Neuron (in vitro differentiated cells): ENCODE data around the gene SMYD3.

Source experiments
- H2AFZ ChIP-seq: one replicate; pipeline ENCODE4 v1.6.1; 2013; ENCODE audit warnings: low read depth, mild to moderate bottlenecking, inconsistent platforms, low read length, moderate library complexity
- H3K27me3 ChIP-seq: one replicate; pipeline ENCODE4 v1.6.1; 2013; ENCODE audit warnings: low read length; ENCODE audit not compliant: insufficient read depth
- H3K36me3 ChIP-seq: one replicate; pipeline ENCODE4 v1.6.1; 2013; ENCODE audit warnings: low read length; ENCODE audit not compliant: insufficient read depth
- H3K4me1 ChIP-seq: one replicate; pipeline ENCODE4 v1.6.1; 2013; ENCODE audit warnings: low read length; ENCODE audit not compliant: insufficient read depth
- H3K4me3 ChIP-seq: 2 replicates; pipeline ENCODE4 v1.5.1; 2013; ENCODE audit warnings: mild to moderate bottlenecking, low read length, moderate library complexity
- H3K9me3 ChIP-seq: one replicate; pipeline ENCODE4 v1.6.1; 2013; ENCODE audit warnings: low read length

Gene SMYD3

DNA sequence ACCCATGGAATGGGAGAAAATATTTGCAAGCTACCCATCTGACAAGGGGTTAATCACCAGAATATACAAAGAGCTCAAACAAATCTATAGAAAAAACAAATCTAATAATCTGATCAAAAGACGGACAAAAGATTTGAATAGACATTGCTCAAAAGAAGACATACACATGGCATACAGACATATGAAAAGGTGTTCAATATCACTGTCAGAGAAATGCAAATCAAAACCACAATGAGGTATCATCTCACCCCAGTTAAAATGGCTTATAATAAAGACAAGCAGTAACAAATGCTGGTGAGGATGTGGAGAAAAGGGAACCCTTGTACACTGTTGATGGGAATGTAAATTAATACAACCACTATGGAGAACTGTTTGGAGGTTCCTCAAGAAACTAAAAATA is 600.9 kb downstream of the SMYD3 start:
- Histone ChIP-seq H3K4me3 (no peak overlapping the region), H3K27me3 (no peaks in the 10 kb centered on the region), H3K9me3 (peaks cover 2% of the 10 kb centered on the region), H3K4me1 (no peaks in the 10 kb centered on the region), H3K36me3 (no peaks in the 10 kb centered on the region), H2AFZ (no peak overlapping the region)

DNA sequence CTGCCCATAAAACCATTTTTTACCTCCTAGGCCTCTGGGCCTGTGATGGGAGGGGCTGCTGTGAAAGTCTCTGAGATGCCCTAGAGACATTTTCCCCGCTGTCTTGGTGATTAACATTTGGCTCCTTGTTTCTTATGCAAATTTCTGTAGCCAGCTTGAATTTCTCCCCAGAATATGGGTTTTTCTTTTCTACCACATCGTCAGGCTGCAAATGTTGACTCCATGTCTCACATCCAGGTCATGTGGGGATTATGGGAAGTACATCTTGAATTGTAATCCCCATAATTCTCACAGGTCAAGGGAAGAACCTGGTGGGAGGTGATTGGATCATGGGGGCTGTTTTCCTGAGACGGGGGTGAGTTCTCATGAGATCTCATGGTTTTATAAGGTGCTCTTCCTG is 603.2 kb downstream of the SMYD3 start:
- Histone ChIP-seq H3K36me3 (no peaks in the 10 kb centered on the region), H3K27me3 (no peaks in the 10 kb centered on the region), H3K9me3 (peaks cover 2% of the 10 kb centered on the region), H3K4me1 (no peaks in the 10 kb centered on the region), H2AFZ (no peak overlapping the region), H3K4me3 (no peak overlapping the region)

DNA sequence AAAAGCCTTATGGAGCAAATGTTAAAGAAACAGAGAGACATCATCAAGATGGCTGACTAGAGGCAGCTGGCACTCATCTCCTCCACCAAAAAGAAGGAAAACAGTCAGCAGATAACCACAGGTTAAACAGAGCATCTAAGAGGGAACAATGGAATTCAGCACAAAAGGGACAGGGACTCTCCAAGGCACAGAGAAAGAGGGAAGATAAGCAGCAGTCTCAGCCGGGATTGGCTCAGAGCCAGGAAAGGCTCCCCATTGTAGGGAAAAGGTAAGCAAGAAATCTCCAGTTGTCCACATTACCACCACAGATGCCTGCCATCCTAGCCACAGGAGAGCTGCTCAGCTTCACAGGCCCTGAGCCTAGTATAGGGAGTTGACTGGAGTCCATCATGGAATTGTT is 605.5 kb downstream of the SMYD3 start:
- no peak overlapping the region for H3K4me3 ChIP-seq
- no peaks in the 10 kb centered on the region for H3K36me3 ChIP-seq
- H3K9me3 ChIP-seq = peaks cover 2% of the 10 kb centered on the region
- H3K27me3 ChIP-seq = no peaks in the 10 kb centered on the region
- no peak overlapping the region for H2AFZ ChIP-seq
- no peaks in the 10 kb centered on the region for H3K4me1 ChIP-seq

DNA sequence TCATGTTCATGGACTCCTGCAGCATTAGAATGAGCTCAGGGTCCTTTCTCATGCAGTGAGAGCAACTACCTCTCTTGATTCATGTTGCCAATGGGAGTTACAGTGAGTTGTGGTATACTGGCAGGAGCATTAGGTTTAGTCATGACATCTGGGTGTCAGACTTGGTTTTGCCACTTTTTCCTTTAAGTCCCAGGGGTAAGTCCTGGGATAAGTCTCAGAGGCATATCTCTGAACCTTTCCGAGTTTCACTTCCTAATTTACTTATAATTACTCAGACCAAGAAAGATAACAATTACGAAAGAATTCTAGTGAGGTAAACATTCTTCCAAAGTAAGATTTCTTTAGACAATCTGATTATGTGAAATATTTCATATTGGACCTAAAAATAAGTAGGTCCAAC is 606.0 kb downstream of the SMYD3 start:
- Histone ChIP-seq H3K27me3 (no peaks in the 10 kb centered on the region), H3K4me1 (no peaks in the 10 kb centered on the region), H3K36me3 (no peaks in the 10 kb centered on the region), H2AFZ (no peak overlapping the region), H3K9me3 (peaks cover 2% of the 10 kb centered on the region), H3K4me3 (no peak overlapping the region)

DNA sequence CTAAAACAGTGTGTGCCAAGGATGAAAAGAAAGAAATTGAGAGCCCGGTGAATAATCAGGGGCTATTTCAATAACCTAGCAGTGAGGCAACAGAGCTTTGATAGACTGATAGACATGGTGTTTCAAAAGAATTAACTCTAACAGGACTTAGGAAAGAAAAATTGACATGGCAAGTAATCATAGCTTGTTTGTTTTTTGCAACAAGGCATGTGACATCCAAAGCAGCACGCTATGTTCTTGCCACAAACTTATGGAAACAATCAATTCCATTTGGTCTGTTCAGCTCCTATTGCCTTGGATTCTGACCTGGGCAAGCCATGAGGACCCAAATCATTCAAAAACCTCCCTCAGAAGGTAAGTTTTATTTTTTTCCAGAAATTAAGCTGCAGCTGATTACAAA is 608.5 kb downstream of the SMYD3 start:
- Histone ChIP-seq H3K4me1 (no peaks in the 10 kb centered on the region), H3K27me3 (no peaks in the 10 kb centered on the region), H2AFZ (no peak overlapping the region), H3K36me3 (no peaks in the 10 kb centered on the region), H3K9me3 (no peaks in the 10 kb centered on the region), H3K4me3 (no peak overlapping the region)

DNA sequence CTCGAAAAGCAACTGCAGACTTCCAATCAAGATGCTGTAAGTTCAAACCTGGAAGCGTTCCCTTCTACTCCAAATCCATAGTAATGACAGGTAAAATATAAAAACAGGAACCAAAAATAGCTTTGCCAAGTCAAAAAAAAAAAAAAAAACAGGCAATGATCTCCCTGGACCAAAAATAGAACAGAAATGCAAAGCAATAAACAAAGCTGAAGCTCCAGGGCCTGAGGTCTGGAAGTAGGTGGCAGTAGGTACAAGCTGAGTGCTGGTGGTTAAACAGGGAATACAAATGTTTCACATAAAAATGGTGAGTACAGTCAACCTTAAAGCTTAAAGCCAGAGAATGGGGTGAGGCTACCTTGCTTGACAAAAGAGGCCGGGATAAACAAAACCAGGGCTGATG is 610.8 kb downstream of the SMYD3 start:
- Histone ChIP-seq H3K36me3 (no peaks in the 10 kb centered on the region), H3K27me3 (no peaks in the 10 kb centered on the region), H2AFZ (no peak overlapping the region), H3K4me1 (no peaks in the 10 kb centered on the region), H3K4me3 (no peak overlapping the region), H3K9me3 (no peaks in the 10 kb centered on the region)

DNA sequence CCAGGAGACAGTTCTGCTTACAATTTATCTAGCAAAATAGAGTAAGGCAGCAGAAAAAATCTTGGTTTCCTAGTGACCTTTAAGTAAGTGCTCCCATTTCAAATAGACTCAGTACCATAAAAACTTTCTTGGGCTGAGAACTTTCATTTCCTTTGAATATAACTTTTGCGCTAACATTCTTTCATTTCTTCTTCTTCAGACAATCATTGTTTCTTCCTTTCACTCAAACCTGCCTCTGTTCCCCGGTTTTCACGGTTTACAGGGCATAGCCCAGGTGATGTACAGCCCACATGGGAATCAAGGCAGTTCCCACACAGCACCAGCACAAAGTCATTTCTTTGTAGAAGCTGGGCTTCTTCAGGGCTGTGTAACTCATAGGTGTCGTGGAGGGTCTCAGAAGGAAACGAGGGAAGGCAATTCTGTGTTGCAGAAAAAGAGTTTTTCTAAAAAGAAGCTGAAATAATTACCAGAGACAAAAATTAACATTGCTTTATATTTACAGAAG is 611.6 kb downstream of the SMYD3 start:
- Histone ChIP-seq H3K36me3 (no peaks in the 10 kb centered on the region), H3K9me3 (no peaks in the 10 kb centered on the region), H3K4me1 (no peaks in the 10 kb centered on the region), H3K27me3 (no peaks in the 10 kb centered on the region), H2AFZ (no peak overlapping the region), H3K4me3 (no peak overlapping the region)

DNA sequence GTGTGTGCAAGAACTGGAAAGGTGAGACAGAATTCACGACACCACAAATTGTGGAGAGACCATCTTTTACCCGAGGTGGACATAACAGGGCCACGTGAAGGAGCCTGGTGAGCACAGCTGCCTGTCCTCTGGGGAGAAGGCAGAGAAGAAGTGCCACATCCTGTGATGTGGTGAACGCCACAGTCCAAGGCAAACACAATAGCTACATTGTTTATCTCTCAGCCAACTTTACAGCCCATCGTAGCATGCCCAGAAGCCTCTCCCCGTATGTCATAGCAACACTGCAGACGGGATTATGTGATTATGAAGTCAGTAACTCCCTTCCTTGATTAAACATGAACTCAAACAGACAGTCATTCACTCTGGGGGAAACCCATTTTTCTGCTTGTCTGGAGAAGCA is 612.2 kb downstream of the SMYD3 start:
- no peaks in the 10 kb centered on the region for H3K9me3 ChIP-seq
- no peak overlapping the region for H2AFZ ChIP-seq
- H3K36me3 ChIP-seq = no peaks in the 10 kb centered on the region
- H3K4me3 ChIP-seq = no peak overlapping the region
- no peaks in the 10 kb centered on the region for H3K27me3 ChIP-seq
- H3K4me1 ChIP-seq = no peaks in the 10 kb centered on the region

DNA sequence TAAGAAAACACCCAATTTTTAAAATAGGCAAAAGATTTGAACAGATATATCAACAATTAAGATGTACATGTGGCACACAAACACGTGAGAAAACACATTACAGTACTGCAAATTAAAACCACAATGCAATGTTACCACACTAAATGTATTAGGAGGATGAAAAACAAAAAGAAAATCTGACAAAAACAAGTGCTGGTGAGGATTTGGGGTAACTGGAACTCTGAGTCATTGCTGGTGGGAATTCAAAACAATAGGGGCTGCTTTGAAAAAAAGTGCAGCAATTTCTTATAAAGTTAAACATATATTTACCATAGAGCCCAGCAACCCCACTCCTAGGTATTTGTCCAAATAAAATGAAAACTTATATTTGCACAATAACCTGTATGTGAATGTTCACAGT is 614.1 kb downstream of the SMYD3 start:
- Histone ChIP-seq H2AFZ (no peak overlapping the region), H3K9me3 (no peaks in the 10 kb centered on the region), H3K36me3 (no peaks in the 10 kb centered on the region), H3K4me1 (no peaks in the 10 kb centered on the region), H3K27me3 (no peaks in the 10 kb centered on the region), H3K4me3 (no peak overlapping the region)

DNA sequence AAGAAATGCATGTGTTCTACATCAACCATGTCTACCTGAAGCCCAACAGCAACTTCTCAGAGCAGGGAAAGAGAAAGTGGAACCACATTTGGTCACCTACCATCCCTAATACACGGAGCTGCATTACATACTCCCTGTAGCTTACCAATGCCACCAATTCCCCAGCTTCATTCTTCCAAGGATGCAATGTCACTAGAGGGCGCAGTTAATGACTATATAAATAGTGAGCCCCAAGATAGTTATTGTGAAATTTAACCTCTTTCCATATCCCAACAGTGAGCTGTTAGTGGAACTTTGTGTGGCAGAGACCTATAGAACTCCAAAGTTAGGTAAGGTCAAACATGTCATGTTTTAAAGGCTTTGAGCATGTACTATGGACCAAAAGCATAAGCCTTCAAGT is 618.3 kb downstream of the SMYD3 start:
- no peaks in the 10 kb centered on the region for H3K27me3 ChIP-seq
- H3K36me3 ChIP-seq = no peaks in the 10 kb centered on the region
- H3K4me1 ChIP-seq = no peaks in the 10 kb centered on the region
- no peaks in the 10 kb centered on the region for H3K9me3 ChIP-seq
- no peak overlapping the region for H2AFZ ChIP-seq
- no peak overlapping the region for H3K4me3 ChIP-seq

DNA sequence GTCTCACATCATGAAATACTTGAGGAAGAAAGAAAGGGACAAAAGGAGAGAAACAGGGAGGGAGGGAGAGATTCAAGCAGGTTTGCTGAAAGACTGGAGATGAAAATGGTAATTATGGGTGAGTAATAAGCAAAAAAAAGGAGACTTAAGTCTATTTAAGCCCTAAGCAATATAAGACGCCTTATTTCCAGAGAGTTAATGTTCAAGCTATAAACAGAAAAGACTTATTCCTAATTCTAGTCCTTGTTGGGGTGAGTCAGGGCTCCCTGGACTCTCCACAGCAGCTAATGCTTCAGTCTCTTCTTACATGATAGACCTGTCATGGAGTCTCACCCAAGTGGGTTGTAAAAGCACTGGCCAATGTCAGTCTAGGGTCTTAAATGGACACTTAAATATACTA is 619.2 kb downstream of the SMYD3 start:
- Histone ChIP-seq H3K4me1 (no peaks in the 10 kb centered on the region), H3K36me3 (no peaks in the 10 kb centered on the region), H3K9me3 (no peaks in the 10 kb centered on the region), H3K27me3 (no peaks in the 10 kb centered on the region), H3K4me3 (no peak overlapping the region), H2AFZ (no peak overlapping the region)

DNA sequence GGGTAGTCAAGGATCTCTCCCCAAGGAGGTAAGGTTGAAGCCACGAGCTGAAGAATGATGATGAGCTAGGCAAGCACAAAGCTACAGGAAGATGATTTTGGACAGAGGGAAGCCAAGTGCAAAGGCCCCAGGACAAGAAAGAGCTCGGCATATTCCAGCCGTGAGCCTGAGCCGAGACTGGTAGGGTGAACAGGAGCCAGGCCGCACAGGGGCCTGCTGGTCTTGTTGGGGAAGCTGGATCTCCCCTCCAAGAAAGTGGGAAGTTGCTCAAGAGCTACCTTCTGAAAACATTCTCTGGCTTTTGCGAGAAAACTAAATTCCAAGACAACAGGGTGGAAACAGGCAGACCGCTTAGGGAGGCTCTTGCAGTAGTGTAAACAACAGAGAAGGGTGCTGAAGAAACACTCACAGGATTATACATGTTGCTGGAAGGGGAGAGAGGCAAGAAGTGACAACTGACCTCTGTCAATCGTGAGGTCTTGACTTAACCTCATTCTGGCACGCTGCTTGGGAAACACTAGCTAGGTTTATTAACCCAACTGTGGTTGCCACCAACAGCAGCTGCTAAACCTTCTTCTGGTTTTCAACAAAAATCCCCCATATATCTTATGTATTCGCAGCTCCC is 625.2 kb downstream of the SMYD3 start:
- no peak overlapping the region for H2AFZ ChIP-seq
- H3K4me1 ChIP-seq = no peaks in the 10 kb centered on the region
- no peaks in the 10 kb centered on the region for H3K27me3 ChIP-seq
- no peak overlapping the region for H3K4me3 ChIP-seq
- H3K9me3 ChIP-seq = no peaks in the 10 kb centered on the region
- H3K36me3 ChIP-seq = no peaks in the 10 kb centered on the region

DNA sequence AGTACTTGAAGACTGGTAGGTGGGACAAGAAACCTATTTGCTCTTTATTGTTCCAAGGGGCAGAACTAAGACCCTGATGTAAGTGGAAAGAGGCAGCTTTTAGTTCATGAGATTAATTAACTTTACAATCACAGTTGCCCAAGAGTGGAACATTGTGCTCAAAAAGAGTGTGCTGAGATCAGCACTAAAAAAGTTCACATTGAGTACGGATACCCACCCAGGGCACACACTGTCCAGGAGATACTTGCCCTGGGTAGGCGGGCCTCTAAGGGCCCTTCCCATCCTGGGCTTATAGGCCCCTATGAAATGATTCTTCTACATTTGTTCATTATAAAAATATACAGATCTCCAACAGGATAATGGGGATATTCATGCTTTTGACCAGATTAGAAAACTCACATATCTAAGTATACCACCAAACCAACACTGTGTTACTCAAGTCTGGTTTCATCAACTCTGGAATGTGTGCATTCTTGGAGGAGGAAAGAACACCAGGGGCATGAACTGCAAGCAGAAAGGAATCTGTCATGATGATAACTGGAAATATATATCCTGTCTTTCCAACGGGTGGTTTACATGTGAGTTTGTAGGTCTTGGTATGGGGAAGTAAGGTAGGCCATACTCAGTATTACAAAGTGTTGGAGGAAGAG is 626.2 kb downstream of the SMYD3 start:
- Histone ChIP-seq H3K4me1 (no peaks in the 10 kb centered on the region), H3K27me3 (no peaks in the 10 kb centered on the region), H3K4me3 (no peak overlapping the region), H3K36me3 (no peaks in the 10 kb centered on the region), H2AFZ (no peak overlapping the region), H3K9me3 (no peaks in the 10 kb centered on the region)

DNA sequence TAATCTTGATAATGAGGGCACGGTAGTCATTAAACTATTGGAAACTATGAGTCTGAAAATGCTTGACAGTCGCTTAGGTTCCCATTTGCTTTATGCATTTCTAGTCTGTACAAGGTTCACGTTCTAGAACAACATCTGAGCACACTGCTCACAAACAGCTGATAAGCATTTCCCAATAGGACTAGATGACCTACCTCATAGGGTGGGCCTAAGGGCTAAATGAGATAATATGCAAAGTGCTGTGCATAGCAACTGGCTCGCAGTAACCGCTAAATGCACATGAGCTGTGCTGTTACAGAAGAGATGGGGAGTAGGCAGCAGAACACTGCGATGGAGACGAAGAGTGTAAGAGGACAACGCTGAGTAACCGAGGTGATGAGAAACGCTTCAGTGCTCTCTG is 628.0 kb downstream of the SMYD3 start:
- no peaks in the 10 kb centered on the region for H3K9me3 ChIP-seq
- H3K27me3 ChIP-seq = no peaks in the 10 kb centered on the region
- no peaks in the 10 kb centered on the region for H3K4me1 ChIP-seq
- H3K4me3 ChIP-seq = no peak overlapping the region
- no peaks in the 10 kb centered on the region for H3K36me3 ChIP-seq
- H2AFZ ChIP-seq = no peak overlapping the region
